Neuronal stem cell (in vitro differentiated cells): Measurements from ENCODE around the gene CUL9.

Source experiments
- DNase-seq: peaks from one replicate; pipeline ENCODE4 v3.0.0-alpha.2; 2013; ENCODE audit warnings: low spot score
- H2AFZ ChIP-seq: one replicate; pipeline ENCODE4 v1.6.1; 2013; ENCODE audit warnings: mild to moderate bottlenecking, low read length, inconsistent platforms
- H2AK5ac ChIP-seq: 2 replicates; pipeline ENCODE4 v1.6.1; 2013; ENCODE audit warnings: low read depth, mild to moderate bottlenecking, inconsistent platforms, low read length, moderate library complexity, mixed read lengths
- H2BK120ac ChIP-seq: 2 replicates; pipeline ENCODE4 v1.6.1; 2013; ENCODE audit warnings: low read depth, mild to moderate bottlenecking, inconsistent platforms, low read length, moderate library complexity, mixed read lengths
- H2BK12ac ChIP-seq: one replicate; pipeline ENCODE4 v1.6.1; 2013; ENCODE audit warnings: low read length, inconsistent platforms
- H2BK15ac ChIP-seq: 2 replicates; pipeline ENCODE4 v1.6.1; 2013; ENCODE audit warnings: mild to moderate bottlenecking, low read length, inconsistent platforms, mixed read lengths
- H2BK5ac ChIP-seq: one replicate; pipeline ENCODE4 v1.6.1; 2013; ENCODE audit warnings: inconsistent platforms, mild to moderate bottlenecking, low read length, moderate library complexity
- H3K14ac ChIP-seq: one replicate; pipeline ENCODE4 v1.6.1; 2013; ENCODE audit warnings: low read length, inconsistent platforms
- H3K18ac ChIP-seq: 2 replicates; pipeline ENCODE4 v1.6.1; 2013; ENCODE audit warnings: low read length, inconsistent platforms
- H3K23ac ChIP-seq: 2 replicates; pipeline ENCODE4 v1.6.1; 2013; ENCODE audit warnings: low read depth, mild to moderate bottlenecking, mixed read lengths, low read length, inconsistent platforms; ENCODE audit not compliant: poor library complexity
- H3K27ac ChIP-seq: replicated peaks from 3 replicates; pipeline ENCODE4 v1.5.1; 2013; ENCODE audit warnings: low read length, inconsistent platforms
- H3K27me3 ChIP-seq, 3 experiments: 2 replicates each; pipeline ENCODE4 v1.6.1; 2013; ENCODE audit warnings: low read length in 3 of 3, mild to moderate bottlenecking in 2 of 3, inconsistent platforms in 1 of 3, low read depth in 1 of 3, mixed read lengths in 1 of 3, moderate library complexity in 1 of 3; ENCODE audit not compliant: control insufficient read depth in 3 of 3, insufficient read depth in 3 of 3
- H3K36me3 ChIP-seq, 2 donors: replicated peaks in 1 of 2; 2 replicates each; pipeline ENCODE4 v1.6.1; 2013; ENCODE audit warnings: low read length in 2 of 2; ENCODE audit not compliant: control insufficient read depth in 2 of 2, insufficient read depth in 2 of 2
- H3K4ac ChIP-seq: 2 replicates; pipeline ENCODE4 v1.6.1; 2013; ENCODE audit warnings: inconsistent platforms, mild to moderate bottlenecking, low read length, moderate library complexity
- H3K4me1 ChIP-seq, 2 donors: 1 replicate in 1 of 2; 2 replicates in 1 of 2; pipeline ENCODE4 v1.6.1; 2013; ENCODE audit warnings: low read length in 2 of 2, low read depth in 1 of 2; ENCODE audit not compliant: control insufficient read depth in 2 of 2, insufficient read depth in 1 of 2
- H3K4me2 ChIP-seq: one replicate; pipeline ENCODE4 v1.6.1; 2013; ENCODE audit warnings: mild to moderate bottlenecking, low read length, inconsistent platforms; ENCODE audit not compliant: insufficient read depth, poor library complexity, severe bottlenecking
- H3K4me3 ChIP-seq, 2 donors: 2 replicates each; pipeline ENCODE4 v1.5.1; 2013; ENCODE audit warnings: low read length in 2 of 2, mild to moderate bottlenecking in 2 of 2, inconsistent platforms in 1 of 2, moderate library complexity in 1 of 2
- H3K79me1 ChIP-seq: one replicate; pipeline ENCODE4 v1.6.1; 2013; ENCODE audit warnings: low read depth, mild to moderate bottlenecking, inconsistent platforms, low read length, moderate library complexity
- H3K9ac ChIP-seq: one replicate; pipeline ENCODE4 v1.6.1; 2013; ENCODE audit warnings: mild to moderate bottlenecking, low read depth, low read length, inconsistent platforms; ENCODE audit not compliant: poor library complexity
- H3K9me3 ChIP-seq, 2 donors: replicated peaks in 1 of 2; 2 replicates each; pipeline versions ENCODE3 to v1.6.1; 2013; ENCODE audit warnings: low read length in 2 of 2, mild to moderate bottlenecking in 2 of 2, inconsistent platforms in 1 of 2, low read depth in 1 of 2, mixed read lengths in 1 of 2, moderate library complexity in 1 of 2; ENCODE audit not compliant: control insufficient read depth in 2 of 2, insufficient read depth in 1 of 2
- H4K8ac ChIP-seq: one replicate; pipeline ENCODE4 v1.6.1; 2013; ENCODE audit warnings: low read depth, mild to moderate bottlenecking, inconsistent platforms, low read length, moderate library complexity
- H4K91ac ChIP-seq: one replicate; pipeline ENCODE4 v1.6.1; 2013; ENCODE audit warnings: low read length, low read depth, mild to moderate bottlenecking, inconsistent platforms; ENCODE audit not compliant: poor library complexity
- WGBS, 2 donors: extraction: QIAGEN DNeasy Blood & Tissue Kit; methylation state at CpG; one replicate each; pipeline ENCODE4 v1.1.7; 2013; ENCODE audit warnings: missing lambda C conversion rate in 2 of 2, mixed read lengths in 1 of 2; ENCODE audit not compliant: insufficient read length in 2 of 2, insufficient replicate concordance in 1 of 2; ENCODE audit errors: extremely low coverage in 2 of 2; 5-methylcytosine and 5-hydroxymethylcytosine counted together

The CUL9 gene

GRCh38 chr6:43142101-43142500 lies 39.9 kb upstream of the CUL9 start:
- no peak for DNase-seq
- H3K79me1 ChIP-seq = no peaks in the 10 kb centered on the region
- H3K27ac ChIP-seq = no peak overlapping the region
- peak overlapping the region; percentile 46 for H3K23ac ChIP-seq
- H4K91ac ChIP-seq = no peak overlapping the region
- no peak overlapping the region for H3K4me2 ChIP-seq
- no peak overlapping the region for H2AFZ ChIP-seq
- no peak overlapping the region for H2BK12ac ChIP-seq
- H3K4me3 ChIP-seq = no peak overlapping the region
- no peak overlapping the region for H3K14ac ChIP-seq
- no CpG with 5 or more reads among the region's 14 CpGs for WGBS, 2 donors
- H3K4ac ChIP-seq = no peak overlapping the region
- no peak overlapping the region for H2BK5ac ChIP-seq
- no peak overlapping the region for H2BK120ac ChIP-seq
- no peak overlapping the region for H2BK15ac ChIP-seq
- H3K27me3 ChIP-seq = no peaks in the 10 kb centered on the region
- H3K36me3 ChIP-seq = peaks cover 25 to 41% of the 10 kb centered on the region in 2 donors
- peaks cover 5 to 7% of the 10 kb centered on the region in 2 donors for H3K4me1 ChIP-seq
- H3K9ac ChIP-seq = peak overlapping the region; percentile 34
- no peak overlapping the region for H4K8ac ChIP-seq
- peak overlapping the region; percentile 84 for H2AK5ac ChIP-seq
- H3K18ac ChIP-seq = no peak overlapping the region
- H3K9me3 ChIP-seq = no peaks in the 10 kb centered on the region

- no peak overlapping the region for H3K4me2 ChIP-seq
- H3K79me1 ChIP-seq = no peaks in the 10 kb centered on the region
- H2AK5ac ChIP-seq = peak overlapping the region; percentile 2
- no peak overlapping the region for H3K27ac ChIP-seq
- DNase-seq = peak; percentile 81
- H3K27me3 ChIP-seq = no peaks in the 10 kb centered on the region
- no CpG with 5 or more reads among the region's 25 CpGs for WGBS, 2 donors
- peak overlapping the region; percentile 41 for H3K14ac ChIP-seq
- no peak overlapping the region for H2BK5ac ChIP-seq
- H3K4me3 ChIP-seq = no peak overlapping the region
- H3K4me1 ChIP-seq = peaks cover 5 to 7% of the 10 kb centered on the region in 2 donors
- no peak overlapping the region for H4K91ac ChIP-seq
- no peak overlapping the region for H3K4ac ChIP-seq
- H3K9ac ChIP-seq = peak overlapping the region; percentile 86
- H2BK12ac ChIP-seq = no peak overlapping the region
- no peak overlapping the region for H2BK15ac ChIP-seq
- H3K23ac ChIP-seq = peak overlapping the region; percentile 81
- H4K8ac ChIP-seq = no peak overlapping the region
- peak overlapping the region; percentile 75 for H2AFZ ChIP-seq
- H2BK120ac ChIP-seq = no peak overlapping the region
- peak overlapping the region; percentile 72 for H3K18ac ChIP-seq
- peaks cover 25 to 55% of the 10 kb centered on the region in 2 donors for H3K36me3 ChIP-seq
- no peaks in the 10 kb centered on the region for H3K9me3 ChIP-seq
These were observed 38.5 kb upstream of the CUL9 start for GRCh38 chr6:43143235-43144128.

GRCh38 chr6:43144879-43145278 lies 37.1 kb upstream of the CUL9 start:
- Histone ChIP-seq H3K4me1 (peaks cover 5 to 7% of the 10 kb centered on the region in 2 donors), H2BK12ac (no peak overlapping the region), H2BK15ac (no peak overlapping the region), H3K9ac (no peak overlapping the region), H3K23ac (peak overlapping the region; percentile 3), H3K79me1 (no peaks in the 10 kb centered on the region), H3K27ac (no peak overlapping the region), H3K4me2 (no peak overlapping the region), H3K4ac (no peak overlapping the region), H2BK120ac (no peak overlapping the region), H3K4me3 (no peak overlapping the region), H3K18ac (no peak overlapping the region), H4K8ac (peak overlapping the region; percentile 48), H2BK5ac (peak overlapping the region; percentile 27), H3K9me3 (no peaks in the 10 kb centered on the region), H2AFZ (no peak overlapping the region), H4K91ac (no peak overlapping the region), H3K14ac (no peak overlapping the region), H2AK5ac (peak overlapping the region; percentile 2), H3K36me3 (peaks cover 17 to 48% of the 10 kb centered on the region in 2 donors), H3K27me3 (no peaks in the 10 kb centered on the region)
- no CpG with 5 or more reads among the region's 6 CpGs for WGBS, 2 donors
- DNase-seq = no peak

GRCh38 chr6:43146261-43146660 lies 35.7 kb upstream of the CUL9 start:
- no peak overlapping the region for H3K14ac ChIP-seq
- no peak overlapping the region for H2BK15ac ChIP-seq
- H4K8ac ChIP-seq = no peak overlapping the region
- H3K36me3 ChIP-seq = peaks cover 17 to 55% of the 10 kb centered on the region in 2 donors
- no CpG with 5 or more reads among the region's 3 CpGs for WGBS, 2 donors
- no peak overlapping the region for H3K4ac ChIP-seq
- no peak overlapping the region for H2AK5ac ChIP-seq
- no peak overlapping the region for H2BK12ac ChIP-seq
- H2BK5ac ChIP-seq = no peak overlapping the region
- H2AFZ ChIP-seq = no peak overlapping the region
- no peak overlapping the region for H3K4me3 ChIP-seq
- no peak overlapping the region for H3K27ac ChIP-seq
- no peak overlapping the region for H3K18ac ChIP-seq
- no peaks in the 10 kb centered on the region for H3K27me3 ChIP-seq
- no peaks in the 10 kb centered on the region for H3K79me1 ChIP-seq
- H3K4me1 ChIP-seq = peaks cover 5 to 7% of the 10 kb centered on the region in 2 donors
- no peak overlapping the region for H3K4me2 ChIP-seq
- no peak overlapping the region for H3K23ac ChIP-seq
- no peak for DNase-seq
- no peak overlapping the region for H2BK120ac ChIP-seq
- no peaks in the 10 kb centered on the region for H3K9me3 ChIP-seq
- H4K91ac ChIP-seq = no peak overlapping the region
- no peak overlapping the region for H3K9ac ChIP-seq
